ENCODE data around the gene SCG2. TPM values are rescaled to one million over a fixed set of nuclear protein-coding genes. Genes with fewer than 3 reads are reported as not detected.
A peak's percentile ranks its signal among the peaks of the same experiment; 100 is the strongest.

Gene SCG2
- polyA plus RNA-seq, 1 donor from 2014 or later, result 37.3 TPM

GRCh38 chr2:223612501-223612900 lies 10.3 kb upstream of the SCG2 start:
- H3K27ac ChIP-seq (ENCODE audit: low read length), result peak overlapping the region; percentile 54

DNA sequence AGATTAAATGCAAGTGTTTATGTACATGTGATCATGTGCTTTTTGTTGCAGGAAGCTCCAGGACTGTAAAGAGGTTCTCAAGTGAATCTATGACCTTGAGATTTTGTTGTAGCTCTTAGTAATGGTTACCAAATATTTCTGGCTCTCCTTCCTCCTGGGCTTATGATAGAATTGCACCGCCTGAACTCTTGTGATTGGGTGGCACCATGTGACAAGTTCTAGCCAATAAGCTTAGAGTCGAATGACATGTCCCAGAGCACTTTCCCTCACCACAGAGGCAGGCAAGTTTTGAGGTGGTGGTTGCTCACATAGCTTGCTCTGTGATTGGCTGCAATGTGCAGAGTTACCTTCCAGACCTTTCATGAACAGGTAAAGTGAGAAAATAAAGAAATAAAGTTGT lies 8.9 kb upstream of the SCG2 start:
- Histone ChIP-seq H3K27ac (ENCODE audit: low read length) (no peak overlapping the region), H3K4me2 (ENCODE audit: low read length) (no peak overlapping the region), H4K20me1 (ENCODE audit: insufficient read depth) (no peaks in the 10 kb centered on the region), H3F3A (ENCODE audit: insufficient read depth, low read length, poor library complexity, severe bottlenecking) (peaks cover 6% of the 10 kb centered on the region), H3K79me2 (replicated peaks; ENCODE audit: insufficient read depth, low read length) (no peaks in the 10 kb centered on the region), H2AFZ (ENCODE audit: low read depth, low read length) (no peak overlapping the region), H3K9me3 (ENCODE audit: low read length) (no peaks in the 10 kb centered on the region), H3K9ac (ENCODE audit: low read length) (no peak overlapping the region), H3K36me3 (ENCODE audit: insufficient read depth, low read length) (no peaks in the 10 kb centered on the region), H3K27me3 (ENCODE audit: insufficient read depth, low read depth, low read length) (no peaks in the 10 kb centered on the region), H3K4me3 (ENCODE audit: low read length) (no peak overlapping the region), H3K9me2 (ENCODE audit: insufficient read depth, low read length) (no peaks in the 10 kb centered on the region)
- TF ChIP-seq TAF1 (IDR thresholded peaks at IDR 0.05; ENCODE audit: low read depth) (no peak), MXI1 (conservative IDR thresholded peaks at IDR 0.05; ENCODE audit: poor library complexity, severe bottlenecking) (no peak), EZH2 (IDR thresholded peaks at IDR 0.05; ENCODE audit: borderline replicate concordance, insufficient read depth, low read length, poor library complexity, severe bottlenecking) (no peak)

More at GRCh38 chr2:223612501-223612900, 10.3 kb upstream of the SCG2 start:
- H3K27me3 ChIP-seq (ENCODE audit: insufficient read depth, low read depth, low read length), result no peaks in the 10 kb centered on the region
- H2AFZ ChIP-seq (ENCODE audit: low read depth, low read length), result peak overlapping the region; percentile 9
- peak overlapping the region; percentile 54 for H3K9ac ChIP-seq (ENCODE audit: low read length)
- no peaks in the 10 kb centered on the region for H4K20me1 ChIP-seq (ENCODE audit: insufficient read depth)
- H3K9me3 ChIP-seq (ENCODE audit: low read length), result no peaks in the 10 kb centered on the region
- H3K4me3 ChIP-seq (ENCODE audit: low read length), result peak overlapping the region; percentile 59
- H3K4me2 ChIP-seq (ENCODE audit: low read length), result peak overlapping the region; percentile 58
- H3K9me2 ChIP-seq (ENCODE audit: insufficient read depth, low read length), result no peaks in the 10 kb centered on the region
- H3K36me3 ChIP-seq (ENCODE audit: insufficient read depth, low read length), result no peaks in the 10 kb centered on the region
- H3K79me2 ChIP-seq (replicated peaks; ENCODE audit: insufficient read depth, low read length), result no peaks in the 10 kb centered on the region
- H3F3A ChIP-seq (ENCODE audit: insufficient read depth, low read length, poor library complexity, severe bottlenecking), result peaks cover 6% of the 10 kb centered on the region
- TF ChIP-seq, protein P1, sequence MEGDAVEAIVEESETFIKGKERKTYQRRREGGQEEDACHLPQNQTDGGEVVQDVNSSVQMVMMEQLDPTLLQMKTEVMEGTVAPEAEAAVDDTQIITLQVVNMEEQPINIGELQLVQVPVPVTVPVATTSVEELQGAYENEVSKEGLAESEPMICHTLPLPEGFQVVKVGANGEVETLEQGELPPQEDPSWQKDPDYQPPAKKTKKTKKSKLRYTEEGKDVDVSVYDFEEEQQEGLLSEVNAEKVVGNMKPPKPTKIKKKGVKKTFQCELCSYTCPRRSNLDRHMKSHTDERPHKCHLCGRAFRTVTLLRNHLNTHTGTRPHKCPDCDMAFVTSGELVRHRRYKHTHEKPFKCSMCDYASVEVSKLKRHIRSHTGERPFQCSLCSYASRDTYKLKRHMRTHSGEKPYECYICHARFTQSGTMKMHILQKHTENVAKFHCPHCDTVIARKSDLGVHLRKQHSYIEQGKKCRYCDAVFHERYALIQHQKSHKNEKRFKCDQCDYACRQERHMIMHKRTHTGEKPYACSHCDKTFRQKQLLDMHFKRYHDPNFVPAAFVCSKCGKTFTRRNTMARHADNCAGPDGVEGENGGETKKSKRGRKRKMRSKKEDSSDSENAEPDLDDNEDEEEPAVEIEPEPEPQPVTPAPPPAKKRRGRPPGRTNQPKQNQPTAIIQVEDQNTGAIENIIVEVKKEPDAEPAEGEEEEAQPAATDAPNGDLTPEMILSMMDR (IDR thresholded peaks at IDR 0.05; ENCODE audit: poor library complexity, severe bottlenecking), result no peak
- TF ChIP-seq SMC3 (conservative IDR thresholded peaks at IDR 0.05; ENCODE audit: poor library complexity) (no peak), RAD21 (conservative IDR thresholded peaks at IDR 0.05) (no peak), POLR2AphosphoS5 (IDR thresholded peaks at IDR 0.05) (no peak), EP300 (conservative IDR thresholded peaks at IDR 0.05; ENCODE audit: poor library complexity, severe bottlenecking) (no peak), TAF1 (IDR thresholded peaks at IDR 0.05; ENCODE audit: low read depth) (no peak), EZH2 (IDR thresholded peaks at IDR 0.05; ENCODE audit: borderline replicate concordance, insufficient read depth, low read length, poor library complexity, severe bottlenecking) (no peak), MXI1 (conservative IDR thresholded peaks at IDR 0.05; ENCODE audit: poor library complexity, severe bottlenecking) (no peak)
- TF ChIP-seq, protein P2, sequence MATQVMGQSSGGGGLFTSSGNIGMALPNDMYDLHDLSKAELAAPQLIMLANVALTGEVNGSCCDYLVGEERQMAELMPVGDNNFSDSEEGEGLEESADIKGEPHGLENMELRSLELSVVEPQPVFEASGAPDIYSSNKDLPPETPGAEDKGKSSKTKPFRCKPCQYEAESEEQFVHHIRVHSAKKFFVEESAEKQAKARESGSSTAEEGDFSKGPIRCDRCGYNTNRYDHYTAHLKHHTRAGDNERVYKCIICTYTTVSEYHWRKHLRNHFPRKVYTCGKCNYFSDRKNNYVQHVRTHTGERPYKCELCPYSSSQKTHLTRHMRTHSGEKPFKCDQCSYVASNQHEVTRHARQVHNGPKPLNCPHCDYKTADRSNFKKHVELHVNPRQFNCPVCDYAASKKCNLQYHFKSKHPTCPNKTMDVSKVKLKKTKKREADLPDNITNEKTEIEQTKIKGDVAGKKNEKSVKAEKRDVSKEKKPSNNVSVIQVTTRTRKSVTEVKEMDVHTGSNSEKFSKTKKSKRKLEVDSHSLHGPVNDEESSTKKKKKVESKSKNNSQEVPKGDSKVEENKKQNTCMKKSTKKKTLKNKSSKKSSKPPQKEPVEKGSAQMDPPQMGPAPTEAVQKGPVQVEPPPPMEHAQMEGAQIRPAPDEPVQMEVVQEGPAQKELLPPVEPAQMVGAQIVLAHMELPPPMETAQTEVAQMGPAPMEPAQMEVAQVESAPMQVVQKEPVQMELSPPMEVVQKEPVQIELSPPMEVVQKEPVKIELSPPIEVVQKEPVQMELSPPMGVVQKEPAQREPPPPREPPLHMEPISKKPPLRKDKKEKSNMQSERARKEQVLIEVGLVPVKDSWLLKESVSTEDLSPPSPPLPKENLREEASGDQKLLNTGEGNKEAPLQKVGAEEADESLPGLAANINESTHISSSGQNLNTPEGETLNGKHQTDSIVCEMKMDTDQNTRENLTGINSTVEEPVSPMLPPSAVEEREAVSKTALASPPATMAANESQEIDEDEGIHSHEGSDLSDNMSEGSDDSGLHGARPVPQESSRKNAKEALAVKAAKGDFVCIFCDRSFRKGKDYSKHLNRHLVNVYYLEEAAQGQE (IDR thresholded peaks at IDR 0.05; ENCODE audit: borderline replicate concordance), result no peak
